WTC11 (cell line): ENCODE measurements around the gene LRRC3B. TPM values are rescaled to one million over a fixed set of nuclear protein-coding genes. Genes with fewer than 3 reads are reported as not detected.

Source experiments
- ATAC-seq: fragments of 200-7000 bp; cut with Tn5 transposase; 2 replicates; pipeline ENCODE4 v1.10.0; 2021; ENCODE audit warnings: mild to moderate bottlenecking, moderate library complexity
- CTCF ChIA-PET: fragments of 300-600 bp; sonication (Branson Sonifier 250); formaldehyde crosslinking; loops from one replicate; lab custom pipeline; 2021; ENCODE audit warnings: antibody characterized with exemption; lab: Charles Lee
- POLR2A ChIA-PET: fragments of 350-600 bp; sonication (Branson Sonifier 250); formaldehyde crosslinking; loops from one replicate; lab custom pipeline; 2021; ENCODE audit warnings: antibody characterized with exemption; lab: Charles Lee
- DNase-seq: peaks from one replicate; pipeline ENCODE4 v3.0.0; 2021; ENCODE audit warnings: low spot score
- H3K27ac Mint-ChIP-seq: 2 replicates; pipeline ENCODE4 v1.8.0; 2021; ENCODE audit warnings: mixed read lengths
- H3K27me3 Mint-ChIP-seq: 2 replicates; pipeline ENCODE4 v1.8.0; 2021; ENCODE audit warnings: low read depth, mild to moderate bottlenecking, moderate library complexity, mixed read lengths
- H3K36me3 Mint-ChIP-seq: 2 replicates; pipeline ENCODE4 v1.8.0; 2021; ENCODE audit warnings: mixed read lengths
- H3K4me1 Mint-ChIP-seq: 2 replicates; pipeline ENCODE4 v1.8.0; 2022; ENCODE audit warnings: mixed read lengths
- H3K4me3 Mint-ChIP-seq: 2 replicates; pipeline ENCODE4 v1.8.0; 2021; ENCODE audit warnings: mild to moderate bottlenecking, moderate library complexity, mixed read lengths
- H3K9me3 Mint-ChIP-seq: 2 replicates; pipeline ENCODE4 v1.8.0; 2021; ENCODE audit warnings: mixed read lengths
- CBFB ChIP-seq: sonication (generic); formaldehyde crosslinking; IDR thresholded peaks from 2 replicates; pipeline ENCODE4 v1.8.1; 2022; ENCODE audit warnings: mild to moderate bottlenecking, low read depth, missing genetic modification reagents
- CREM ChIP-seq: sonication (generic); formaldehyde crosslinking; IDR thresholded peaks from 2 replicates; pipeline ENCODE4 v1.8.1; 2022; ENCODE audit warnings: mild to moderate bottlenecking, missing genetic modification reagents, moderate library complexity
- ELF4 ChIP-seq: sonication (generic); formaldehyde crosslinking; IDR thresholded peaks from 2 replicates; pipeline ENCODE4 v1.8.1; 2022; ENCODE audit warnings: low read depth, mild to moderate bottlenecking, moderate library complexity, missing genetic modification reagents
- EMX1 ChIP-seq: fragments of 250-450 bp; sonication (Bioruptor Pico); IDR thresholded peaks from 2 replicates; pipeline ENCODE4 v1.8.0; 2021; ENCODE audit warnings: mild to moderate bottlenecking
- ETV6 ChIP-seq: sonication (generic); formaldehyde crosslinking; IDR thresholded peaks from 2 replicates; pipeline ENCODE4 v1.8.1; 2022; ENCODE audit warnings: mild to moderate bottlenecking, missing genetic modification reagents
- FOXJ3 ChIP-seq: sonication (generic); formaldehyde crosslinking; IDR thresholded peaks from 2 replicates; pipeline ENCODE4 v1.9.0; 2021; ENCODE audit warnings: missing genetic modification reagents, mild to moderate bottlenecking, borderline replicate concordance
- GRHL2 ChIP-seq: fragments of 250-450 bp; sonication (Bioruptor Pico); IDR thresholded peaks from 2 replicates; pipeline ENCODE4 v1.8.0; 2022; ENCODE audit warnings: mild to moderate bottlenecking, moderate library complexity; ENCODE audit not compliant: insufficient replicate concordance, severe bottlenecking
- GTF2I ChIP-seq: fragments of 250-450 bp; sonication (Bioruptor Pico); conservative IDR thresholded peaks from 2 replicates; pipeline ENCODE4 v1.4.0; 2021; ENCODE audit warnings: mild to moderate bottlenecking
- HMGA2 ChIP-seq: fragments of 250-450 bp; sonication (Bioruptor Pico); IDR thresholded peaks from 2 replicates; pipeline ENCODE4 v1.4.0; 2021; ENCODE audit warnings: mild to moderate bottlenecking, moderate library complexity
- IRF2 ChIP-seq: sonication (generic); formaldehyde crosslinking; IDR thresholded peaks from 2 replicates; pipeline ENCODE4 v1.8.0; 2022; ENCODE audit warnings: low read depth, missing genetic modification reagents, borderline replicate concordance
- NFYB ChIP-seq: sonication (generic); formaldehyde crosslinking; conservative IDR thresholded peaks from 2 replicates; pipeline ENCODE4 v1.8.0; 2022; ENCODE audit warnings: low read depth, missing genetic modification reagents
- NR1H2 ChIP-seq: sonication (generic); formaldehyde crosslinking; IDR thresholded peaks from 2 replicates; pipeline ENCODE4 v1.9.0; 2021; ENCODE audit warnings: mild to moderate bottlenecking, moderate library complexity, missing genetic modification reagents
- SMAD3 ChIP-seq: sonication (generic); formaldehyde crosslinking; IDR thresholded peaks from 2 replicates; pipeline ENCODE4 v1.8.0; 2022; ENCODE audit warnings: missing genetic modification reagents, mild to moderate bottlenecking, borderline replicate concordance
- SOX15 ChIP-seq: fragments of 250-450 bp; sonication (Bioruptor Pico); IDR thresholded peaks from 2 replicates; pipeline ENCODE4 v1.9.0; 2021; ENCODE audit warnings: mild to moderate bottlenecking
- TCF7 ChIP-seq: sonication (generic); formaldehyde crosslinking; IDR thresholded peaks from 2 replicates; pipeline ENCODE4 v1.8.0; 2022; ENCODE audit warnings: mild to moderate bottlenecking, low read depth, missing genetic modification reagents, moderate library complexity
- ZBTB21 ChIP-seq: sonication (generic); formaldehyde crosslinking; IDR thresholded peaks from 2 replicates; pipeline ENCODE4 v1.8.1; 2023; ENCODE audit warnings: mild to moderate bottlenecking, missing genetic modification reagents, borderline replicate concordance
- ZNF219 ChIP-seq: sonication (generic); formaldehyde crosslinking; IDR thresholded peaks from 2 replicates; pipeline ENCODE4 v1.8.0; 2023; ENCODE audit warnings: missing genetic modification reagents, mild to moderate bottlenecking, borderline replicate concordance
- ZNF263 ChIP-seq: sonication (generic); formaldehyde crosslinking; IDR thresholded peaks from 2 replicates; pipeline ENCODE4 v1.8.1; 2022; ENCODE audit warnings: low read depth, mild to moderate bottlenecking, moderate library complexity, missing genetic modification reagents
- ZNF396 ChIP-seq: fragments of 250-450 bp; sonication (Bioruptor Pico); IDR thresholded peaks from 2 replicates; pipeline ENCODE4 v1.8.0; 2021; ENCODE audit warnings: mild to moderate bottlenecking, moderate library complexity, borderline replicate concordance
- ZNF416 ChIP-seq: fragments of 250-450 bp; sonication (Bioruptor Pico); IDR thresholded peaks from 2 replicates; pipeline ENCODE4 v1.9.0; 2021; ENCODE audit warnings: mild to moderate bottlenecking, inconsistent platforms
- ZNF423 ChIP-seq: fragments of 250-450 bp; sonication (Bioruptor Pico); IDR thresholded peaks from 2 replicates; pipeline ENCODE4 v2.1.2; 2022; ENCODE audit warnings: mild to moderate bottlenecking, moderate library complexity
- total RNA-seq: library from RNA; stranded (reverse); gene quantifications from 3 replicates; pipeline ENCODE4 v1.2.3, GENCODE V29; 2021
- TF ChIP-seq, protein P1 (sequence below): sonication (generic); formaldehyde crosslinking; IDR thresholded peaks from 2 replicates; pipeline ENCODE4 v1.8.1; 2023; ENCODE audit warnings: mild to moderate bottlenecking, missing genetic modification reagents, moderate library complexity
- TF ChIP-seq, protein P2 (sequence below): fragments of 250-450 bp; sonication (Bioruptor Pico); IDR thresholded peaks from 2 replicates; pipeline ENCODE4 v1.9.0; 2021; ENCODE audit warnings: mild to moderate bottlenecking
- TF ChIP-seq, protein P3 (sequence below): sonication (generic); formaldehyde crosslinking; IDR thresholded peaks from 2 replicates; pipeline ENCODE4 v1.8.1; 2022; ENCODE audit warnings: mild to moderate bottlenecking, missing genetic modification reagents, moderate library complexity, borderline replicate concordance
- TF ChIP-seq, protein P4 (sequence below): sonication (generic); formaldehyde crosslinking; IDR thresholded peaks from 2 replicates; pipeline ENCODE4 v1.8.0; 2023; ENCODE audit warnings: mild to moderate bottlenecking, missing genetic modification reagents
- TF ChIP-seq, protein P5 (sequence below): fragments of 250-450 bp; sonication (Bioruptor Pico); IDR thresholded peaks from 2 replicates; pipeline ENCODE4 v1.8.0; 2021; ENCODE audit warnings: mild to moderate bottlenecking
- TF ChIP-seq, protein P6 (sequence below): sonication (generic); formaldehyde crosslinking; IDR thresholded peaks from 2 replicates; pipeline ENCODE4 v1.8.1; 2023; ENCODE audit warnings: mild to moderate bottlenecking, missing genetic modification reagents
- TF ChIP-seq, protein P7 (sequence below): sonication (generic); formaldehyde crosslinking; IDR thresholded peaks from 2 replicates; pipeline ENCODE4 v1.8.0; 2023; ENCODE audit warnings: missing genetic modification reagents
- TF ChIP-seq, protein P8 (sequence below): sonication (generic); formaldehyde crosslinking; IDR thresholded peaks from 2 replicates; pipeline ENCODE4 v1.8.0; 2022; ENCODE audit warnings: mild to moderate bottlenecking, missing genetic modification reagents
- TF ChIP-seq, protein P9 (sequence below): fragments of 250-450 bp; sonication (Bioruptor Pico); conservative IDR thresholded peaks from 2 replicates; pipeline ENCODE4 v1.9.0; 2021; ENCODE audit warnings: mild to moderate bottlenecking

LRRC3B gene
- total RNA-seq, 1 experiment from 2014 or later: 5.3 TPM

DNA sequence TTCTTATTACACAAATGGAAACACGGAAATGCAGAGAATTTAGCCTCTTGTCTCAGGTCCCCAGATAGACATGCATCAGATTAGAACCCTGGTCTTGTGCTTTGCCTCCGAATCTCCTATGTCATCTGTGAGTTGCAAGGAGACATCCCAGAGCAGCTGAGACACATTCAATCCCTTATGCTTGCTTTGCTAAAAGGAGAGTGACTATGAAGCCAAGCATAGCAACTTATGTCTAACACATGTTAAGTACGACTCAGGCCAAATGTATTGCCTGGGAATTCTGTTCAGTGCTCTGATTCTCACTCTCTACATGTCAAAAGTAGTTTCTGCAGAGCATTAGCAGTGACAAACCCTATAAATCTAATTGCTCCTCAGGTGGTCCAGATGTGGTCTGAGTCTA is 30.6 kb upstream of the LRRC3B start:
- no peaks in the 10 kb centered on the region for H3K4me1 Mint-ChIP-seq
- H3K27ac Mint-ChIP-seq: no peak overlapping the region
- CTCF ChIA-PET: no interaction called here

DNA sequence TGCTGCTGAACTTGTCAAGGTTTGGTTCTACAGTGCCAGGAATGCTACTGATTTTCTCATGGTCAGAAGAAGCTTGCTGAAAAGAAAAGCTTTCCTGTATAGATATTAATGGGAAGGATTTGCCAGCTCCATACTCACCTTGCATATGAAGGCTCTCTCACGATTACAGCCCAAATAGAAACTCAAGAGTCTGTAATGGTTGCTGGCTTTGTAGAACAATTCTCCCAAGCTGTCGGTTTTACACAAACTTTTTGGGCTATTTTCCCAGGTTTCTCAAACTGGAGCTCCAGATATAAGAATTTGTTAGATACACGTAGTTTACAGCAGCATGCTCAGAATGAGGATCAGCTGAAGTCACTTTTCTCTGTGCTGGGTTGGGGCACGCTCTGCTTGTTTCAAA is 30.1 kb upstream of the LRRC3B start:
- POLR2A ChIA-PET: no interaction called here
- H3K4me3 Mint-ChIP-seq: no peak overlapping the region
- no peak overlapping the region for H3K27ac Mint-ChIP-seq
- H3K9me3 Mint-ChIP-seq: no peaks in the 10 kb centered on the region
- H3K4me1 Mint-ChIP-seq: no peaks in the 10 kb centered on the region
- no peaks in the 10 kb centered on the region for H3K36me3 Mint-ChIP-seq
- ATAC-seq (no peak), DNase-seq (no peak)
- H3K27me3 Mint-ChIP-seq: no peaks in the 10 kb centered on the region
- CTCF ChIA-PET: no interaction called here
- TF ChIP-seq FOXJ3 (CRISPR knock-in tag) (no peak), CREM (CRISPR knock-in tag) (no peak), TCF7 (CRISPR knock-in tag) (no peak), EMX1 (CRISPR knock-in tag) (no peak), ZNF263 (CRISPR knock-in tag) (no peak), ZNF219 (CRISPR knock-in tag) (no peak)
- TF ChIP-seq, protein P1, sequence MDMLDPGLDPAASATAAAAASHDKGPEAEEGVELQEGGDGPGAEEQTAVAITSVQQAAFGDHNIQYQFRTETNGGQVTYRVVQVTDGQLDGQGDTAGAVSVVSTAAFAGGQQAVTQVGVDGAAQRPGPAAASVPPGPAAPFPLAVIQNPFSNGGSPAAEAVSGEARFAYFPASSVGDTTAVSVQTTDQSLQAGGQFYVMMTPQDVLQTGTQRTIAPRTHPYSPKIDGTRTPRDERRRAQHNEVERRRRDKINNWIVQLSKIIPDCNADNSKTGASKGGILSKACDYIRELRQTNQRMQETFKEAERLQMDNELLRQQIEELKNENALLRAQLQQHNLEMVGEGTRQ (CRISPR knock-in tag): no peak
- TF ChIP-seq, protein P2, sequence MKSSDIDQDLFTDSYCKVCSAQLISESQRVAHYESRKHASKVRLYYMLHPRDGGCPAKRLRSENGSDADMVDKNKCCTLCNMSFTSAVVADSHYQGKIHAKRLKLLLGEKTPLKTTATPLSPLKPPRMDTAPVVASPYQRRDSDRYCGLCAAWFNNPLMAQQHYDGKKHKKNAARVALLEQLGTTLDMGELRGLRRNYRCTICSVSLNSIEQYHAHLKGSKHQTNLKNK (CRISPR knock-in tag): no peak
- TF ChIP-seq, protein P3, sequence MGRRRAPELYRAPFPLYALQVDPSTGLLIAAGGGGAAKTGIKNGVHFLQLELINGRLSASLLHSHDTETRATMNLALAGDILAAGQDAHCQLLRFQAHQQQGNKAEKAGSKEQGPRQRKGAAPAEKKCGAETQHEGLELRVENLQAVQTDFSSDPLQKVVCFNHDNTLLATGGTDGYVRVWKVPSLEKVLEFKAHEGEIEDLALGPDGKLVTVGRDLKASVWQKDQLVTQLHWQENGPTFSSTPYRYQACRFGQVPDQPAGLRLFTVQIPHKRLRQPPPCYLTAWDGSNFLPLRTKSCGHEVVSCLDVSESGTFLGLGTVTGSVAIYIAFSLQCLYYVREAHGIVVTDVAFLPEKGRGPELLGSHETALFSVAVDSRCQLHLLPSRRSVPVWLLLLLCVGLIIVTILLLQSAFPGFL (CRISPR knock-in tag): no peak
- TF ChIP-seq, protein P4, sequence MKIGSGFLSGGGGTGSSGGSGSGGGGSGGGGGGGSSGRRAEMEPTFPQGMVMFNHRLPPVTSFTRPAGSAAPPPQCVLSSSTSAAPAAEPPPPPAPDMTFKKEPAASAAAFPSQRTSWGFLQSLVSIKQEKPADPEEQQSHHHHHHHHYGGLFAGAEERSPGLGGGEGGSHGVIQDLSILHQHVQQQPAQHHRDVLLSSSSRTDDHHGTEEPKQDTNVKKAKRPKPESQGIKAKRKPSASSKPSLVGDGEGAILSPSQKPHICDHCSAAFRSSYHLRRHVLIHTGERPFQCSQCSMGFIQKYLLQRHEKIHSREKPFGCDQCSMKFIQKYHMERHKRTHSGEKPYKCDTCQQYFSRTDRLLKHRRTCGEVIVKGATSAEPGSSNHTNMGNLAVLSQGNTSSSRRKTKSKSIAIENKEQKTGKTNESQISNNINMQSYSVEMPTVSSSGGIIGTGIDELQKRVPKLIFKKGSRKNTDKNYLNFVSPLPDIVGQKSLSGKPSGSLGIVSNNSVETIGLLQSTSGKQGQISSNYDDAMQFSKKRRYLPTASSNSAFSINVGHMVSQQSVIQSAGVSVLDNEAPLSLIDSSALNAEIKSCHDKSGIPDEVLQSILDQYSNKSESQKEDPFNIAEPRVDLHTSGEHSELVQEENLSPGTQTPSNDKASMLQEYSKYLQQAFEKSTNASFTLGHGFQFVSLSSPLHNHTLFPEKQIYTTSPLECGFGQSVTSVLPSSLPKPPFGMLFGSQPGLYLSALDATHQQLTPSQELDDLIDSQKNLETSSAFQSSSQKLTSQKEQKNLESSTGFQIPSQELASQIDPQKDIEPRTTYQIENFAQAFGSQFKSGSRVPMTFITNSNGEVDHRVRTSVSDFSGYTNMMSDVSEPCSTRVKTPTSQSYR (CRISPR knock-in tag): no peak
- TF ChIP-seq, protein P5, sequence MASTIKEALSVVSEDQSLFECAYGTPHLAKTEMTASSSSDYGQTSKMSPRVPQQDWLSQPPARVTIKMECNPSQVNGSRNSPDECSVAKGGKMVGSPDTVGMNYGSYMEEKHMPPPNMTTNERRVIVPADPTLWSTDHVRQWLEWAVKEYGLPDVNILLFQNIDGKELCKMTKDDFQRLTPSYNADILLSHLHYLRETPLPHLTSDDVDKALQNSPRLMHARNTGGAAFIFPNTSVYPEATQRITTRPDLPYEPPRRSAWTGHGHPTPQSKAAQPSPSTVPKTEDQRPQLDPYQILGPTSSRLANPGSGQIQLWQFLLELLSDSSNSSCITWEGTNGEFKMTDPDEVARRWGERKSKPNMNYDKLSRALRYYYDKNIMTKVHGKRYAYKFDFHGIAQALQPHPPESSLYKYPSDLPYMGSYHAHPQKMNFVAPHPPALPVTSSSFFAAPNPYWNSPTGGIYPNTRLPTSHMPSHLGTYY (CRISPR knock-in tag): no peak

More for the DNA sequence above, 30.6 kb upstream of the LRRC3B start:
- H3K27me3 Mint-ChIP-seq: no peaks in the 10 kb centered on the region
- TF ChIP-seq GRHL2 (CRISPR knock-in tag) (no peak), ZNF423 (CRISPR knock-in tag) (no peak), ZNF416 (no peak), IRF2 (CRISPR knock-in tag) (no peak), NFYB (CRISPR knock-in tag) (no peak), HMGA2 (CRISPR knock-in tag) (no peak), ELF4 (CRISPR knock-in tag) (no peak), SOX15 (no peak), CBFB (no peak), ZNF396 (CRISPR knock-in tag) (no peak), ETV6 (CRISPR knock-in tag) (no peak), NR1H2 (CRISPR knock-in tag) (no peak), GTF2I (CRISPR knock-in tag) (no peak), SMAD3 (CRISPR knock-in tag) (no peak), ZBTB21 (CRISPR knock-in tag) (no peak)
- TF ChIP-seq, protein P6, sequence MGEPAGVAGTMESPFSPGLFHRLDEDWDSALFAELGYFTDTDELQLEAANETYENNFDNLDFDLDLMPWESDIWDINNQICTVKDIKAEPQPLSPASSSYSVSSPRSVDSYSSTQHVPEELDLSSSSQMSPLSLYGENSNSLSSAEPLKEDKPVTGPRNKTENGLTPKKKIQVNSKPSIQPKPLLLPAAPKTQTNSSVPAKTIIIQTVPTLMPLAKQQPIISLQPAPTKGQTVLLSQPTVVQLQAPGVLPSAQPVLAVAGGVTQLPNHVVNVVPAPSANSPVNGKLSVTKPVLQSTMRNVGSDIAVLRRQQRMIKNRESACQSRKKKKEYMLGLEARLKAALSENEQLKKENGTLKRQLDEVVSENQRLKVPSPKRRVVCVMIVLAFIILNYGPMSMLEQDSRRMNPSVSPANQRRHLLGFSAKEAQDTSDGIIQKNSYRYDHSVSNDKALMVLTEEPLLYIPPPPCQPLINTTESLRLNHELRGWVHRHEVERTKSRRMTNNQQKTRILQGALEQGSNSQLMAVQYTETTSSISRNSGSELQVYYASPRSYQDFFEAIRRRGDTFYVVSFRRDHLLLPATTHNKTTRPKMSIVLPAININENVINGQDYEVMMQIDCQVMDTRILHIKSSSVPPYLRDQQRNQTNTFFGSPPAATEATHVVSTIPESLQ: no peak
- TF ChIP-seq, protein P7, sequence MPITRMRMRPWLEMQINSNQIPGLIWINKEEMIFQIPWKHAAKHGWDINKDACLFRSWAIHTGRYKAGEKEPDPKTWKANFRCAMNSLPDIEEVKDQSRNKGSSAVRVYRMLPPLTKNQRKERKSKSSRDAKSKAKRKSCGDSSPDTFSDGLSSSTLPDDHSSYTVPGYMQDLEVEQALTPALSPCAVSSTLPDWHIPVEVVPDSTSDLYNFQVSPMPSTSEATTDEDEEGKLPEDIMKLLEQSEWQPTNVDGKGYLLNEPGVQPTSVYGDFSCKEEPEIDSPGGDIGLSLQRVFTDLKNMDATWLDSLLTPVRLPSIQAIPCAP (CRISPR knock-in tag): no peak
- TF ChIP-seq, protein P8, sequence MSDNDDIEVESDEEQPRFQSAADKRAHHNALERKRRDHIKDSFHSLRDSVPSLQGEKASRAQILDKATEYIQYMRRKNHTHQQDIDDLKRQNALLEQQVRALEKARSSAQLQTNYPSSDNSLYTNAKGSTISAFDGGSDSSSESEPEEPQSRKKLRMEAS: no peak
- TF ChIP-seq, protein P2 (CRISPR knock-in tag): no peak
- TF ChIP-seq, protein P9, sequence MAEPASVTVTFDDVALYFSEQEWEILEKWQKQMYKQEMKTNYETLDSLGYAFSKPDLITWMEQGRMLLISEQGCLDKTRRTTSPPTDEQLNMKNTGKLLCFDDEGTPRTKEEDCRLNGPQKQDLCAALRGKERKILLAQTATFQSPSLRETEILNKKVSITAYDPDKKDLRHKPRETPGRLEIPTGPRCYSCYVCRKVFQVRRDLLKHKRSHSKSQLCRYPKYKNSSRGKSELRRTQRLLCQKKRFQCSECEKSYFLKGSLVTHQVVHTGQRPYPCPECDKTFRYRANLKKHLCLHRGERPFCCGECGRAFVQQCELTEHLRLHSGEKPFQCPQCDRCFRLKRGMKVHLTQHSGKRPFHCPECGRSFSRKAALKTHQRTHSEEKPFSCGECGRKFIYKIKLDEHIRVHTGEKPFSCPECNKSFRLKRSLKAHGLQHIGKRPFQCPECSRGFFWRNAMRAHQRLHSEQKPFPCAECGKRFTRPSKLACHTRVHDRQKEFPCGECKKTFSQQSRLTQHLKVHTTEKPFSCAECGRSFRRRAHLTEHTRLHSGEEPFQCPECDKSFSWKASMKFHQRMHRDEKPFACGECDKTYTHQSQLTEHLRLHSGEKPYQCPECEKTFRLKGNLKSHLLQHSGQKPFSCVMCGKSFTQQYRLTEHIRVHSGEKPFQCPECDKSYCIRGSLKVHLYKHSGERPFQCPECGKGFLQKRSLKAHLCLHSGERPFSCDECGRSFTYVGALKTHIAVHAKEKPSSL (CRISPR knock-in tag): no peak
- no peaks in the 10 kb centered on the region for H3K36me3 Mint-ChIP-seq
- POLR2A ChIA-PET: no interaction called here
- no peak for ATAC-seq
- no peak overlapping the region for H3K4me3 Mint-ChIP-seq
- no peaks in the 10 kb centered on the region for H3K9me3 Mint-ChIP-seq
- DNase-seq: no peak
